Testis (tissue), 3 donors: Measurements from ENCODE around the gene PRKAR1B. TPM values are rescaled to one million over a fixed set of nuclear protein-coding genes. Genes with fewer than 3 reads are reported as not detected.

Experiments
- DNase-seq: peaks from one replicate; pipeline ENCODE4 v3.0.0-alpha.2; 2019
- H3K27ac ChIP-seq, 2 donors: fragments of 200-600 bp; sonication (generic); one replicate each; pipeline ENCODE4 v1.5.1; 2019
- H3K27me3 ChIP-seq: fragments of 200-600 bp; sonication (generic); one replicate; pipeline ENCODE4 v1.5.1; 2019
- H3K36me3 ChIP-seq: fragments of 200-600 bp; sonication (generic); one replicate; pipeline ENCODE4 v1.5.1; 2017; ENCODE audit warnings: low read depth; ENCODE audit errors: missing control alignments
- H3K4me1 ChIP-seq: fragments of 200-600 bp; sonication (generic); one replicate; pipeline ENCODE4 v1.5.1; 2019
- H3K4me3 ChIP-seq, 2 donors: fragments of 200-600 bp; sonication (generic); one replicate each; pipeline ENCODE4 v1.5.1; 2017 to 2019
- H3K9me3 ChIP-seq: fragments of 200-600 bp; sonication (generic); one replicate; pipeline ENCODE4 v1.5.1; 2017
- POLR2A ChIP-seq: fragments of 450-650 bp; IDR thresholded peaks from one replicate; pipeline ENCODE4 v1.6.1; 2017; ENCODE audit warnings: antibody characterized with exemption, mild to moderate bottlenecking, moderate library complexity
- WGBS, 2 donors: methylation state at CpG; one replicate each; pipeline ENCODE4 v1.1.5; 2018; 5-methylcytosine and 5-hydroxymethylcytosine counted together
- intact Hi-C: fragments of 100-400 bp; cut with DNase I; formaldehyde crosslinking; loops from one replicate; pipeline ENCODE4 v1.15.1; 2023; ENCODE audit warnings: low total_unique reads
- polyA plus RNA-seq: library from polyadenylated mRNA; stranded (reverse); fragments of 350-450 nt; fragmentation: Illumina TruSeq; extraction: RNeasy Lipid Tissue Mini Kit (QIAGEN cat#74804); gene quantifications from one replicate; pipeline ENCODE4 v1.2.3, GENCODE V29; 2014; ENCODE audit warnings: low read depth, low replicate concordance; ENCODE audit not compliant: insufficient read depth
- total RNA-seq, 2 donors: library from RNA; depleted of rRNA; stranded (reverse); fragments of >200 nt; gene quantifications; one replicate each; pipeline ENCODE4 v1.2.3, GENCODE V29; 2016
- TF ChIP-seq, protein P1 (sequence below), 3 experiments: fragments of 450-650 bp in 2 of 3; fragments of 200-600 bp in 1 of 3; sonication (generic) in 1 of 3; IDR thresholded peaks; one replicate each; pipeline ENCODE4 v1.5.1; 2016 to 2019; ENCODE audit warnings: antibody characterized with exemption in 3 of 3, mild to moderate bottlenecking in 2 of 3, moderate library complexity in 1 of 3

PRKAR1B gene
- total and polyA plus RNA-seq, 3 donors from 2014 or later: 27.8 to 35.7 (median 31.3) TPM

DNA sequence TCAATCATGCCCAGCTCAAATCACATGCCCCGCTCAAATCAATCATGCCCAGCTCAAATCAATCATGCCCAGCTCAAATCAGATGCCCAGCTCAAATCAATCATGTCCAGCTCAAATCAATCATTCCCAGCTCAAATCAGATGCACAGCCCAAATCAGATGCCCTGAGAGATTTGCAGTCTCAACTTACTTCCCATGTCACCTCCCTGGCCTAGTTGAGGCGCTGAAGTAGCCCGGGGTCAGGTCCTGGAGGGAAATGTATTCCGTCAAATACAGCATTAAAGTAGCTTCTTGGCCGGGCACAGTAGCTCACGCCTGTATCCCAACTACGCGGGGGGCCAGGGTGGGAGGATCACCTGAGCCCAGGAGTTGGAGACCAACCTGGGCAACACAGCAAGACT lies 15.7 kb upstream of the PRKAR1B start:
- H3K9me3 ChIP-seq: no peaks in the 10 kb centered on the region
- no peak overlapping the region for H3K27ac ChIP-seq
- intact Hi-C loops: no loop called here
- H3K27me3 ChIP-seq: no peaks in the 10 kb centered on the region
- H3K4me3 ChIP-seq: no peak overlapping the region
- H3K36me3 ChIP-seq: no peaks in the 10 kb centered on the region
- WGBS, 2 donors: 79 to 87% methylated on average over 7 to 8 of the region's 8 CpGs
- H3K4me1 ChIP-seq: no peaks in the 10 kb centered on the region
- DNase-seq: no peak
- TF ChIP-seq POLR2A: no peak
- TF ChIP-seq, protein P1, sequence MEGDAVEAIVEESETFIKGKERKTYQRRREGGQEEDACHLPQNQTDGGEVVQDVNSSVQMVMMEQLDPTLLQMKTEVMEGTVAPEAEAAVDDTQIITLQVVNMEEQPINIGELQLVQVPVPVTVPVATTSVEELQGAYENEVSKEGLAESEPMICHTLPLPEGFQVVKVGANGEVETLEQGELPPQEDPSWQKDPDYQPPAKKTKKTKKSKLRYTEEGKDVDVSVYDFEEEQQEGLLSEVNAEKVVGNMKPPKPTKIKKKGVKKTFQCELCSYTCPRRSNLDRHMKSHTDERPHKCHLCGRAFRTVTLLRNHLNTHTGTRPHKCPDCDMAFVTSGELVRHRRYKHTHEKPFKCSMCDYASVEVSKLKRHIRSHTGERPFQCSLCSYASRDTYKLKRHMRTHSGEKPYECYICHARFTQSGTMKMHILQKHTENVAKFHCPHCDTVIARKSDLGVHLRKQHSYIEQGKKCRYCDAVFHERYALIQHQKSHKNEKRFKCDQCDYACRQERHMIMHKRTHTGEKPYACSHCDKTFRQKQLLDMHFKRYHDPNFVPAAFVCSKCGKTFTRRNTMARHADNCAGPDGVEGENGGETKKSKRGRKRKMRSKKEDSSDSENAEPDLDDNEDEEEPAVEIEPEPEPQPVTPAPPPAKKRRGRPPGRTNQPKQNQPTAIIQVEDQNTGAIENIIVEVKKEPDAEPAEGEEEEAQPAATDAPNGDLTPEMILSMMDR (IDR thresholded peaks at IDR 0.05): no peak

DNA sequence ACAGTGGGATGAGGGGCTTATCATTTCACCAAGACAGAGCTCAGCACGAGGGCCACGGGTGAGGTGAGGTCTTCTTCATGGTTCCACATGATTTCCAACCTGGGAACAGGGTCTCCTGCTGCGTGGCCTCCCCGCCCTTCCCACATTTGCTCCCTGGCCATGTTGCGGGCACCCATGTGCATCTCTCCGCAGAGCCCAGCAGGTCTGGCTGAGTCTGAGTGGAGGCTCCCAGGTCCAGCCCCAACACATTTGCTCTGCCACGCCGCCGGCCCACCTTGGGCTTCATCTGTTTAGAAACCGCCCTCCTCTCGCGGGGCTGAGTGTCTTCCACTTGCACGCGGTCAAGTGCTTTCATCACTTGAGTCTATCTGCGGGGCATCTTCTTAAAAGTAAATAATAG lies 14.8 kb upstream of the PRKAR1B start:
- H3K4me1 ChIP-seq: no peaks in the 10 kb centered on the region
- no peak for DNase-seq
- 88 to 90% methylated on average over 4 to 15 of the region's 15 CpGs for WGBS, 2 donors
- intact Hi-C loops: no loop called here
- no peak overlapping the region for H3K27ac ChIP-seq
- no peaks in the 10 kb centered on the region for H3K36me3 ChIP-seq
- TF ChIP-seq POLR2A: no peak
- TF ChIP-seq, protein P1 (IDR thresholded peaks at IDR 0.05): no peak
- H3K27me3 ChIP-seq: no peaks in the 10 kb centered on the region
- no peak overlapping the region for H3K4me3 ChIP-seq
- no peaks in the 10 kb centered on the region for H3K9me3 ChIP-seq

DNA sequence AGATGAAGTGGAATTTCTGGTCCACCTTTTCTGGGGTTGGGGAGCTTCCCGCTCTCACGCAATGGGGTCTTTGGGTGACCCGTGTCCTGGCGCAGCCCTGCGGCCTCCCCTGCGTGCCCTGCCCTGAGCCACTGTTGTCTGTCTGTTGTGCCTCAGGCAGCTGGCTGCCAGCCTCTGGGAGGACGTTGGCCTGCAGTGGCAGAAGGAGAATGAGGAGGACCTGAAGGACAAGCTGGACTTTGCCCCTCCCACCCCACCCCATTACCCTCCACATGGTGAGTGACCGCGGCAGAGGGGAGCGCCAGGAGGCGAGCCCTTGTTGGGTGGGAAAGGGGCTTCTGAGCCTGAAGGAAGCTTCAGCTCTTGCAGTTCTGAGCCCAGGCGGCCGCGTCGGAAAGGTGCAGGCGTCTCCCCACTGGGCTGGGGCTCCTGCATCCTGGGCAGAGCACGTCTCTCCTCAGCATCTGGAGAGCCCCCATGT lies 14.2 kb upstream of the PRKAR1B start:
- Histone ChIP-seq H3K27me3 (no peaks in the 10 kb centered on the region), H3K4me3 (no peak overlapping the region), H3K4me1 (no peaks in the 10 kb centered on the region), H3K9me3 (no peaks in the 10 kb centered on the region), H3K36me3 (no peaks in the 10 kb centered on the region), H3K27ac (no peak overlapping the region)
- WGBS, 2 donors: 92 to 95% methylated on average over 14 to 17 of the region's 17 CpGs
- intact Hi-C loops: no loop called here
- no peak for TF ChIP-seq POLR2A
- TF ChIP-seq, protein P1 (IDR thresholded peaks at IDR 0.05): no peak
- no peak for DNase-seq

DNA sequence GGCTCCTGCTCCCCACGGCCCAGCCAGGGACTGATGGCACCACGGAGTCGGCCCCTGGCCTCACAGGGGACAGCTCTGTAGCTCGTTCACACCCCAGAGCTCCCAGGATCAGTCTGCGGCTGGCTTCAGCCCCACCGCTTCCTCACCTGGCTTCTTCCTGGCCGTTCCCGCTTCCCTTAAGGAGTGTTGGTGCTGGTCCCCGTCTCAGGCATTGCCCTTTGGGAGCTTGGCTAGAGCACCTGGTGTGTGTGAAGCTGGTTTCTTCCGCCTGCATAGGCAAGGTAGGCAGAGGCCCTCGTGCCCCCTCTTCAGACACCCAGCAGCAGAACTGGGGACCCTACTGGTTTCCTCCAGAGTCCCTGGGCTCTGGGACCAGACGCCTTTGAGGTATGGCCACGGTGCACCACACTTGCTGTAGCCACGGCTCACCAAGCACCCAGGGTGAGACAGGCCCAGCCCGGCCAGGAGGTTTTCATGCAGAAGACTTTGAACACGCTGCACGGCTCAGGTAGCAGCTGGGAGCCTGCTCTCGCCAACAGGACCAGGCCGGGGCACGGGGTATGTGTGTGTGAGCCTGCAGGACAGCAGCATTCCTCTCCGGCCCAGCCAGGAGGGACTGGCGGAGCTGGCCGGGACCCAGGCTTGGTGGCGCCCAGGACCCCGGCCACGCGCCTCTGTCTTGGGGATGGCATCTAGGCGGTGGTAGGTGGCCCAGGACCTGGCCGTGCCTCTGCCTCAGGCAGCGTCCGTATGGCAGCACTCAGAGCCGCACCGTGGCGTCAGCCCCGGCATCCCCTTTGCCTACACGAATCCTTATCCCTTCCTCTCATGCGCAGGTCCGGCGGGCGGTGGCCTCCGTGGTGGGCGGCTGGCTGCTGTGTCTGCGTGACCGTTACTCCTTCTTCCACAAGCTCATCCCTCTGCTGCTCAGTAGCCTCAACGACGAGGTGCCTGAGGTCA lies 13.2 kb upstream of the PRKAR1B start:
- H3K9me3 ChIP-seq: no peaks in the 10 kb centered on the region
- H3K27ac ChIP-seq: no peak overlapping the region
- H3K4me3 ChIP-seq: no peak overlapping the region
- H3K4me1 ChIP-seq: no peaks in the 10 kb centered on the region
- no peak for TF ChIP-seq POLR2A
- TF ChIP-seq, protein P1 (IDR thresholded peaks at IDR 0.05): no peak
- DNase-seq: no peak
- no peaks in the 10 kb centered on the region for H3K27me3 ChIP-seq
- 95 to 97% methylated on average over 14 to 45 of the region's 46 CpGs for WGBS, 2 donors
- H3K36me3 ChIP-seq: no peaks in the 10 kb centered on the region
- intact Hi-C loops: no loop called here
